T-helper 2 cell treated with Interferon-gamma antibody and Interleukin-4, amounts not matched to agents 100 ng/mL and 5 ng/mL, for 36 hours (primary cell): Measurements from ENCODE around the gene GPR158. TPM values are rescaled to one million over a fixed set of nuclear protein-coding genes. Genes with fewer than 3 reads are reported as not detected.
"Not testable (repeated sequence)": the region's sequence is repeated elsewhere in the genome, so short reads cannot be mapped to it uniquely, and the experiment has no call there.

Experiments used
- intact Hi-C: fragments of 100-400 bp; cut with micrococcal nuclease; formaldehyde crosslinking; loops from one replicate; pipeline ENCODE4 v1.15.1; 2023
- total RNA-seq: library from RNA; stranded (reverse); gene quantifications from 2 replicates; pipeline ENCODE4 v1.2.3, GENCODE V29; 2022

Gene GPR158
- total RNA-seq, 1 donor from 2014 or later, result not detected

- intact Hi-C loops, result no loop called here
Observed at GRCh38 chr10:25294032-25294926, 119.5 kb downstream of the GPR158 start.

- intact Hi-C loops, result no loop called here
Observed at GRCh38 chr10:25296324-25296723, 121.5 kb downstream of the GPR158 start.

GRCh38 chr10:25297466-25297865 lies 122.7 kb downstream of the GPR158 start:
- intact Hi-C loops, result no loop called here

GRCh38 chr10:25300073-25300472 lies 125.3 kb downstream of the GPR158 start:
- intact Hi-C loops, result no loop called here

- intact Hi-C loops, result no loop called here
Observed at GRCh38 chr10:25304606-25305005, 129.8 kb downstream of the GPR158 start.

GRCh38 chr10:25306386-25306785 lies 131.6 kb downstream of the GPR158 start:
- intact Hi-C loops, result no loop called here

GRCh38 chr10:25308278-25308677 lies 133.5 kb downstream of the GPR158 start:
- intact Hi-C loops, result no loop called here

GRCh38 chr10:25317596-25318211 lies 142.9 kb downstream of the GPR158 start:
- intact Hi-C loops, result not testable (repeated sequence)

- intact Hi-C loops, result no loop called here
Observed at GRCh38 chr10:25327273-25327672, 152.5 kb downstream of the GPR158 start.

- intact Hi-C loops, result no loop called here
Observed at GRCh38 chr10:25328361-25328760, 153.6 kb downstream of the GPR158 start.

- intact Hi-C loops, result not testable (repeated sequence)
Observed at GRCh38 chr10:25329587-25329986, 154.8 kb downstream of the GPR158 start.

GRCh38 chr10:25334445-25334844 lies 159.6 kb downstream of the GPR158 start:
- intact Hi-C loops, result no loop called here

- intact Hi-C loops, result no loop called here
Observed at GRCh38 chr10:25336330-25336729, 161.5 kb downstream of the GPR158 start.

- intact Hi-C loops, result no loop called here
Observed at GRCh38 chr10:25338271-25338670, 163.5 kb downstream of the GPR158 start.

- intact Hi-C loops, result loop anchor here (5.0 kb wide), 1 partner anchor 37 kb away; no protein-coding TSS in a partner anchor
Observed at GRCh38 chr10:25339966-25340365, 165.2 kb downstream of the GPR158 start.

GRCh38 chr10:25349520-25349919 lies 174.7 kb downstream of the GPR158 start:
- intact Hi-C loops, result no loop called here

- intact Hi-C loops, result no loop called here
Observed at GRCh38 chr10:25356609-25357008, 181.8 kb downstream of the GPR158 start.

GRCh38 chr10:25357269-25357668 lies 182.5 kb downstream of the GPR158 start:
- intact Hi-C loops, result no loop called here

GRCh38 chr10:25382029-25382810 lies 207.4 kb downstream of the GPR158 start:
- intact Hi-C loops, result no loop called here

GRCh38 chr10:25382901-25383300 lies 208.1 kb downstream of the GPR158 start:
- intact Hi-C loops, result not testable (repeated sequence)

- intact Hi-C loops, result no loop called here
Observed at GRCh38 chr10:25383686-25384085, 208.9 kb downstream of the GPR158 start.

GRCh38 chr10:25384618-25385017 lies 209.8 kb downstream of the GPR158 start:
- intact Hi-C loops, result no loop called here
